SK-N-SH treated with all-trans-retinoic acid at 6 μM for 48 hours (cell line): Measurements from ENCODE around the gene USP12.

ENCODE experiments used
- ATAC-seq: fragments of 200-7000 bp; cut with Tn5 transposase; 3 replicates; pipeline ENCODE4 v1.9.1; 2020; ENCODE audit warnings: mild to moderate bottlenecking, moderate library complexity
- ARNTL ChIP-seq: fragments of 450-650 bp; formaldehyde crosslinking; IDR thresholded peaks from 2 replicates; pipeline ENCODE4 v1.5.0; 2020; ENCODE audit warnings: low read depth, mild to moderate bottlenecking, moderate library complexity, borderline replicate concordance
- BACH2 ChIP-seq: fragments of 250-450 bp; sonication (Bioruptor Pico); IDR thresholded peaks from 2 replicates; pipeline ENCODE4 v1.9.0; 2021; ENCODE audit warnings: mild to moderate bottlenecking, borderline replicate concordance
- CREB5 ChIP-seq: fragments of 250-450 bp; sonication (Bioruptor Pico); IDR thresholded peaks from 2 replicates; pipeline ENCODE4 v1.5.1; 2020; ENCODE audit warnings: low read depth, mild to moderate bottlenecking, moderate library complexity
- CSDC2 ChIP-seq: fragments of 250-450 bp; sonication (Bioruptor Pico); IDR thresholded peaks from 2 replicates; pipeline ENCODE4 v1.5.0; 2020; ENCODE audit warnings: mild to moderate bottlenecking, moderate library complexity
- ESRRG ChIP-seq: fragments of 250-450 bp; sonication (Bioruptor Pico); IDR thresholded peaks from 2 replicates; pipeline ENCODE4 v1.6.1; 2021; ENCODE audit warnings: mild to moderate bottlenecking
- GLIS3 ChIP-seq: fragments of 250-450 bp; sonication (Bioruptor Pico); IDR thresholded peaks from 2 replicates; pipeline ENCODE4 v1.5.0; 2020; ENCODE audit warnings: mild to moderate bottlenecking, moderate library complexity
- ISL1 ChIP-seq: fragments of 250-450 bp; sonication (Bioruptor Pico); IDR thresholded peaks from 2 replicates; pipeline ENCODE4 v2.1.2; 2022; ENCODE audit warnings: mild to moderate bottlenecking, moderate library complexity
- OSR1 ChIP-seq: fragments of 250-450 bp; sonication (Bioruptor Pico); IDR thresholded peaks from 2 replicates; pipeline ENCODE4 v1.8.0; 2022; ENCODE audit warnings: moderate library complexity, mild to moderate bottlenecking, inconsistent platforms
- PATZ1 ChIP-seq: fragments of 250-450 bp; sonication (Bioruptor Pico); IDR thresholded peaks from 2 replicates; pipeline ENCODE4 v1.8.0; 2020; ENCODE audit warnings: mild to moderate bottlenecking, moderate library complexity, borderline replicate concordance
- POU6F1 ChIP-seq: fragments of 250-450 bp; sonication (Bioruptor Pico); IDR thresholded peaks from 2 replicates; pipeline ENCODE4 v1.8.0; 2021; ENCODE audit warnings: low read depth, mild to moderate bottlenecking, moderate library complexity, borderline replicate concordance
- PPARA ChIP-seq: fragments of 250-450 bp; sonication (Bioruptor Pico); IDR thresholded peaks from 2 replicates; pipeline ENCODE4 v1.5.0; 2020; ENCODE audit warnings: mild to moderate bottlenecking, borderline replicate concordance
- RARB ChIP-seq: fragments of 250-450 bp; sonication (Bioruptor Pico); IDR thresholded peaks from 2 replicates; pipeline ENCODE4 v1.8.0; 2021; ENCODE audit warnings: mild to moderate bottlenecking, moderate library complexity
- SNAI2 ChIP-seq: fragments of 250-450 bp; sonication (Bioruptor Pico); IDR thresholded peaks from 2 replicates; pipeline ENCODE4 v1.5.0; 2020; ENCODE audit warnings: mild to moderate bottlenecking, moderate library complexity
- TCF4 ChIP-seq: fragments of 250-450 bp; sonication (Bioruptor Pico); IDR thresholded peaks from 2 replicates; pipeline ENCODE4 v1.8.0; 2021; ENCODE audit warnings: mild to moderate bottlenecking, moderate library complexity, borderline replicate concordance
- TOX ChIP-seq: fragments of 250-450 bp; sonication (Bioruptor Pico); IDR thresholded peaks from 2 replicates; pipeline ENCODE4 v1.8.0; 2021; ENCODE audit warnings: mild to moderate bottlenecking, moderate library complexity, borderline replicate concordance
- TSHZ2 ChIP-seq: fragments of 250-450 bp; sonication (Bioruptor Pico); IDR thresholded peaks from 2 replicates; pipeline ENCODE4 v1.5.0; 2020; ENCODE audit warnings: mild to moderate bottlenecking, moderate library complexity
- ZC3H10 ChIP-seq: fragments of 250-450 bp; sonication (Bioruptor Pico); IDR thresholded peaks from 2 replicates; pipeline ENCODE4 v1.5.1; 2021; ENCODE audit warnings: mild to moderate bottlenecking, moderate library complexity
- ZFP3 ChIP-seq: fragments of 250-450 bp; sonication (Bioruptor Pico); IDR thresholded peaks from 2 replicates; pipeline ENCODE4 v1.5.0; 2020; ENCODE audit warnings: mild to moderate bottlenecking, moderate library complexity
- ZNF565 ChIP-seq: fragments of 450-650 bp; formaldehyde crosslinking; conservative IDR thresholded peaks from 2 replicates; pipeline ENCODE4 v1.5.0; 2020; ENCODE audit warnings: low read depth, mild to moderate bottlenecking, moderate library complexity
- ZNF70 ChIP-seq: fragments of 450-650 bp; formaldehyde crosslinking; IDR thresholded peaks from 2 replicates; pipeline ENCODE4 v1.5.0; 2020; ENCODE audit warnings: mild to moderate bottlenecking, moderate library complexity
- ZNF8 ChIP-seq: fragments of 450-650 bp; formaldehyde crosslinking; IDR thresholded peaks from 2 replicates; pipeline ENCODE4 v1.5.0; 2020; ENCODE audit warnings: mild to moderate bottlenecking, moderate library complexity

Gene USP12

DNA sequence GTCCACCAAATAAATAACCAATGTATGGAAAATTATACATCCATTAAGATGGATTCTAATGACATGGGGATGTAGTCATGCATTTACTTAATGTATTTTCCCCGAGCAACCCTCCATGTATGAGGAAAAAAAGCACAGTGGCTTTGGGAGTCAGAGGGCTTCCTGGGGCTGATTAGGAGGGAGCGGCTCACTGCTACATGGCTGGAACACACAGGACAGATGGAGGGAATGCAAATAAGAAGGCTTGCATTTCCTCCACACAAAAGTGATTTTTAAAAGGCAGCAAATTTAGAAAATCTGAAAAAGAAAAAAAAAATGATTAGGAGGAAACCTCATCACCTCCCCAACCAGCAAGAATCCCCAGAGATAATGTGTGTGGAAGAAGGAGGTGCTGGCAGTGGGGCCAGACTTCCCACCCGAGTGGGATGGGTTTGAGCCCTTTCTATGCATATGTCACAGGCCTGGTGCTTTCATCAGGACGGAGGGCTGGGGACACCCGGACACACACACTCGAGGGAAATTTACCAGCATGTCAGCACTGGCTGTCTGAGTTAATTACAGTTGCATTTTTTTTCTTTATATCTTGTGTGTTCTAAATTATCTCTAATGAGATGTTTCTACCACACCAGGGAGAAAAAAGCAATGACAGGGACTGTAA, 118.9 kb downstream of the USP12 start:
- ATAC-seq: no peak
- TF ChIP-seq POU6F1 (no peak), SNAI2 (CRISPR knock-in tag) (no peak), ZNF8 (CRISPR knock-in tag) (no peak), PPARA (CRISPR knock-in tag) (no peak), TSHZ2 (no peak), ZC3H10 (CRISPR knock-in tag) (no peak), RARB (no peak), ZFP3 (CRISPR knock-in tag) (no peak), ZNF565 (no peak), CSDC2 (no peak), TCF4 (no peak), TOX (CRISPR knock-in tag) (no peak), OSR1 (CRISPR knock-in tag) (no peak), GLIS3 (no peak), ZNF70 (CRISPR knock-in tag) (no peak), ARNTL (no peak), ISL1 (CRISPR knock-in tag) (no peak)

- ATAC-seq: no peak
- TF ChIP-seq ZC3H10 (CRISPR knock-in tag): no peak
Observed at GRCh38 chr13:27047081-27047480, 124.5 kb downstream of the USP12 start.

GRCh38 chr13:27044837-27045570, 126.6 kb downstream of the USP12 start:
- TF ChIP-seq TCF4: no peak
- TF ChIP-seq CSDC2: no peak
- TF ChIP-seq PPARA (CRISPR knock-in tag): no peak
- no peak for TF ChIP-seq PATZ1 (CRISPR knock-in tag)
- no peak for TF ChIP-seq ESRRG (CRISPR knock-in tag)
- TF ChIP-seq ARNTL: no peak
- TF ChIP-seq BACH2 (CRISPR knock-in tag): no peak
- TF ChIP-seq OSR1 (CRISPR knock-in tag): no peak
- no peak for TF ChIP-seq POU6F1
- no peak for TF ChIP-seq ZNF70 (CRISPR knock-in tag)
- no peak for TF ChIP-seq ISL1 (CRISPR knock-in tag)
- TF ChIP-seq TSHZ2: no peak
- no peak for TF ChIP-seq ZC3H10 (CRISPR knock-in tag)
- TF ChIP-seq SNAI2 (CRISPR knock-in tag): no peak
- no peak for TF ChIP-seq CREB5 (CRISPR knock-in tag)
- TF ChIP-seq, all 23 proteins: peak for 0
- ATAC-seq: no peak
